Heart left ventricle (tissue), 16 donors: ENCODE measurements around the gene PRRT4. TPM values are rescaled to one million over a fixed set of nuclear protein-coding genes. Genes with fewer than 3 reads are reported as not detected.

Experiments
- ATAC-seq, 4 donors: fragments of 200-7000 bp; cut with Tn5 transposase; one replicate each; pipeline ENCODE4 v1.9.1; 2020 to 2022; ENCODE audit warnings: moderate library complexity in 4 of 4, mild to moderate bottlenecking in 3 of 4, moderate number of reproducible peaks in 1 of 4
- DNase-seq, 5 donors: peaks; one replicate each; pipeline ENCODE4 v3.0.0-alpha.2; 2020
- H3K27ac ChIP-seq, 12 donors: fragments of 200-600 bp; sonication (generic) in 4 of 12; one replicate each; pipeline versions ENCODE4 v1.5.0 to v1.8.0; 2016 to 2022; ENCODE audit warnings: mild to moderate bottlenecking in 2 of 12
- H3K27me3 ChIP-seq, 9 donors: fragments of 200-600 bp; sonication (generic) in 2 of 9; one replicate each; pipeline versions ENCODE4 v1.5.1 to v1.8.0; 2016 to 2022; ENCODE audit warnings: mild to moderate bottlenecking in 3 of 9
- H3K36me3 ChIP-seq, 9 donors: fragments of 200-600 bp; sonication (generic) in 2 of 9; one replicate each; pipeline versions ENCODE4 v1.5.0 to v1.8.0; 2018 to 2022; ENCODE audit warnings: mild to moderate bottlenecking in 2 of 9
- H3K4me1 ChIP-seq, 12 donors: fragments of 200-600 bp; sonication (generic) in 4 of 12; one replicate each; pipeline versions ENCODE4 v1.5.0 to v1.8.0; 2016 to 2022; ENCODE audit warnings: mild to moderate bottlenecking in 3 of 12
- H3K4me3 ChIP-seq, 12 donors: fragments of 200-600 bp; sonication (generic) in 4 of 12; one replicate each; pipeline versions ENCODE4 v1.5.0 to v1.8.0; 2017 to 2022; ENCODE audit warnings: mild to moderate bottlenecking in 9 of 12, moderate library complexity in 4 of 12
- H3K9me3 ChIP-seq, 12 donors: fragments of 200-600 bp; sonication (generic) in 4 of 12; one replicate each; pipeline versions ENCODE4 v1.5.0 to v1.8.0; 2016 to 2022; ENCODE audit warnings: mild to moderate bottlenecking in 1 of 12
- CTCF ChIP-seq, 12 donors: fragments of 200-600 bp; sonication (generic) in 4 of 12; IDR thresholded peaks; one replicate each; pipeline versions ENCODE4 v1.5.0 to v1.8.0; 2018 to 2022; ENCODE audit warnings: antibody characterized with exemption in 12 of 12, mild to moderate bottlenecking in 5 of 12
- POLR2A ChIP-seq, 2 donors: fragments of 450-650 bp; IDR thresholded peaks; one replicate each; pipeline ENCODE4 v1.6.1; 2017; ENCODE audit warnings: antibody characterized with exemption in 2 of 2, mild to moderate bottlenecking in 2 of 2, moderate library complexity in 2 of 2
- whole genome bisulfite sequencing, 4 donors: extraction: QIAGEN DNeasy Blood & Tissue Kit in 2 of 4; methylation state at CpG; one replicate each; pipeline versions ENCODE4 v1.1.5 to v1.1.7; 2013 to 2018; 5-methylcytosine and 5-hydroxymethylcytosine counted together
- intact Hi-C, 10 donors: fragments of 100-400 bp; cut with DNase I; formaldehyde crosslinking; loops; one replicate each; pipeline versions ENCODE4 v1.11.1 to v1.14.2; 2022
- polyA plus RNA-seq, 2 donors: library from polyadenylated mRNA; stranded (reverse); fragments of 200-250 nt; gene quantifications; one replicate each; pipeline ENCODE4 v1.2.3, GENCODE V29; 2013
- total RNA-seq, 9 donors: library from RNA; depleted of rRNA in 2 of 9; stranded (reverse); fragments of >200 nt in 2 of 9; fragmentation: NEBNext Ultra II Directional in 3 of 9; extraction: Animal tissue kit (Norgen Biotek cat#: 25700) in 3 of 9; gene quantifications; one replicate each; pipeline versions ENCODE4 v1.1.0 to v1.2.4, GENCODE V29; 2016 to 2023
- donor health status: ischemic (EF 13 %, LVEDD 7.1; RV severe dilation, severe dysfunction).
- donor health status: healthy with polysubstance abuse.
- donor health status: DM: no; HTN: yes; CAD: no.
- donor health status: DM: no; HTN: no; CAD: no.
- donor health status: ischemic (EF 25% LVEDD 6.9; RV normal size, moderate dysfunction).
- donor health status: ischemic (EF 25% LVEDD 5.7; RV mildly dilated, moderate dysfunction).
- donor health status: healthy.
- donor health status: DM: yes; HTN: yes; CAD: no.
- donor health status: ischemic (EF 35%, LVEDD 5.7; RV mildly dilated, moderate dysfunction).
- donor health status: nonischemic (EF 11% LVEDD 7.7; RV severe dilation, severe dysfunction).
- donor health status: DM: yes; HTN: yes; CAD: no.
- donor health status: PGD.
- donor health status: ischemic (EF 29% LVEDD 5.4; RV normal size, mild dysfunction).
- donor health status: nonischemic (EF 23%, LVEDD 6.1; RV moderate dilation, normal function).

PRRT4 gene
- total and polyA plus RNA-seq, 11 donors: 0.31 to 3.1 (median 1.9) TPM

GRCh38 chr7:128383776-128384175 lies 22.3 kb upstream of the PRRT4 start:
- no peak for TF ChIP-seq CTCF (IDR thresholded peaks at IDR 0.05)
- no peak for TF ChIP-seq POLR2A (IDR thresholded peaks at IDR 0.05)
- peak in 3 of 4 donors; percentile 19 to 35 (median 25) for ATAC-seq
- intact Hi-C loops: no loop called here

DNA sequence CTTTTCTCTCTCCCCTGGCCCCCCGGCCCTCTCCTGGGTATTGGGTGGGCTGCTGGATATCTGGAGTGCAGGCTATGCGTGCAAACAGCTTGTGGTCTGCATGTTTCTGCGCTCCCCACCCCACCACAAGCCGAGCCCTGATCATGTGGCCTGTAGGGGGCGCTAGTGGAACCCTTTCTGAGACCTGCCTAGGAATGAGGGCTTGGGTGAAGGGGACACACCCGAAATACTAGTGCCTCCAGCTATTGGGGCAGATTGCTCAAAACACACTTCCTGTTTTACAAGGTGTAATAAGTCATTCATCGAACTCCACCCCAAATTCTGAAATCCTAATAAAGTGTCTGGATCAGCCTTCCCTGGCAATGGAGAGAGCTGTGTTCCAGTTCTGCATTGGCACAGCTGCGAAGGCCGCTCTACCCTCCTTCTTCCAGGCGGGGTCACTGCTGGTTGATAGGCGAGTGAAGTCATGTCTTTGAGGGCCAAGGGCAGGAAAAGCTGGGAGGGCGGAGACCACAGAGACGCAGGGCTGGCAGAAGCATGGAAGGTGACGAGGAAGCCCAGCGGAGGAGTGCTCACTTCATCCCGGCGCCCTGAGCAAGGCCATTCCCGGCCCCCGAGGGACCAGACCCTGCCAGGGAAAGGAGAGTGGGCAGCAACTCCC lies 19.8 kb upstream of the PRRT4 start:
- H3K27ac ChIP-seq: no peak overlapping the region
- no peaks in the 10 kb centered on the region for H3K36me3 ChIP-seq
- DNase-seq (no peak), ATAC-seq (peak in 2 of 4 donors; percentile 36 to 73)
- WGBS, 4 donors: 60 to 64% (median 61%) methylated on average over 18 to 19 of the region's 19 CpGs
- H3K4me1 ChIP-seq: peaks cover 0 to 11% (median 0%) of the 10 kb centered on the region in 12 donors
- no peaks in the 10 kb centered on the region for H3K9me3 ChIP-seq
- TF ChIP-seq POLR2A (IDR thresholded peaks at IDR 0.05): no peak
- TF ChIP-seq CTCF (IDR thresholded peaks at IDR 0.05): peak; percentile 11 to 53 (median 36)
- H3K4me3 ChIP-seq: no peak overlapping the region
- intact Hi-C loops: no loop called here
- H3K27me3 ChIP-seq: no peaks in the 10 kb centered on the region

More at GRCh38 chr7:128383776-128384175, 22.3 kb upstream of the PRRT4 start:
- Histone ChIP-seq H3K4me1 (peaks cover 0 to 21% (median 5%) of the 10 kb centered on the region in 12 donors), H3K36me3 (no peaks in the 10 kb centered on the region), H3K27ac (no peak overlapping the region), H3K9me3 (no peaks in the 10 kb centered on the region), H3K4me3 (no peak overlapping the region), H3K27me3 (peaks cover 0 to 3% (median 0%) of the 10 kb centered on the region in 9 donors)
- DNase-seq: peak in 1 of 5 donors; percentile 29
- 55 to 65% (median 60%) methylated on average over 3 of the region's 3 CpGs for WGBS, 4 donors

GRCh38 chr7:128380483-128381106 lies 19.1 kb upstream of the PRRT4 start:
- H3K27me3 ChIP-seq: no peaks in the 10 kb centered on the region
- no peak for TF ChIP-seq CTCF (IDR thresholded peaks at IDR 0.05)
- TF ChIP-seq POLR2A (IDR thresholded peaks at IDR 0.05): no peak
- no peaks in the 10 kb centered on the region for H3K9me3 ChIP-seq
- intact Hi-C loops: no loop called here
- no peak overlapping the region for H3K4me3 ChIP-seq
- 75 to 87% (median 82%) methylated on average over 1 to 3 of the region's 3 CpGs for WGBS, 4 donors
- H3K27ac ChIP-seq: no peak overlapping the region
- H3K4me1 ChIP-seq: peaks cover 0 to 11% (median 0%) of the 10 kb centered on the region in 12 donors
- ATAC-seq: peak in 1 of 4 donors; percentile 7
- DNase-seq: no peak
- H3K36me3 ChIP-seq: no peaks in the 10 kb centered on the region

DNA sequence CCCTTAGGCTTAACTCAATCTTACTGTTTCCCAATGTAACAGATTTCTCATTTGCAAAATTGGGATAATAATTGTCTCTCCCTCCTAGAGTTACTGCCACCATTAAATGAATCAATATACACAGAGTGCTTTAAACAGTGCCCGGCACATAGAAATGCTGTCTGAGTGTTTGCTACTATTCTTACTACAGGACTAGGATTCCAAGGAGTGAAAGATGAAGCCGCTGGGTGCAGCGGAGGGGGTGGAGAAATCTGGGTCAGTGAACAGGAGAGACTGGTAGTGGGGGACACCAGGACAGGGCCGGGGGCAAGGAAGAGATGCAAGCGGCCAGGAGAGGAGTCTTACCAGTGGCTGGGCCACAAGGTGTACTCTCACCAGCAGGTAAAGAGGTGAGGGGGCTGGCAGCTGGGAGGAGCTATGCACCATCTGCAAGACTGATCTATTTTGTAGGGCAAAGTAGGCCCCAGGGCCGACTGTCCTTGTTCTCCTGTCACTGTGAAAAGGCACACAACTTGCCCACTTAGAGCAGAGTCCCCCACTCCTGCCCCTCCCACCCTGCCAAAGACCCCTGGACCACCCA lies 18.5 kb upstream of the PRRT4 start:
- Histone ChIP-seq H3K36me3 (no peaks in the 10 kb centered on the region), H3K4me1 (peaks cover 0 to 11% (median 0%) of the 10 kb centered on the region in 12 donors), H3K27me3 (no peaks in the 10 kb centered on the region), H3K9me3 (no peaks in the 10 kb centered on the region), H3K27ac (no peak overlapping the region), H3K4me3 (no peak overlapping the region)
- intact Hi-C loops: no loop called here
- no peak for TF ChIP-seq CTCF (IDR thresholded peaks at IDR 0.05)
- no peak for TF ChIP-seq POLR2A (IDR thresholded peaks at IDR 0.05)
- ATAC-seq: no peak
- DNase-seq: no peak
- 87 to 94% (median 93%) methylated on average over 5 to 6 of the region's 6 CpGs for WGBS, 4 donors
